GM08714 (cell line): ENCODE results near the gene SSR1.

Experiments used
- H3K4me3 ChIP-seq: fragments of 200-500 bp; sonication (Bioruptor generic); 2 replicates; pipeline ENCODE4 v1.5.1; 2014; ENCODE audit warnings: mild to moderate bottlenecking, low read length, inconsistent platforms
- ZNF274 ChIP-seq: IDR thresholded peaks from 2 replicates; pipeline ENCODE4 v1.6.1; 2012; ENCODE audit warnings: mild to moderate bottlenecking, low read depth, low read length

SSR1 gene

DNA sequence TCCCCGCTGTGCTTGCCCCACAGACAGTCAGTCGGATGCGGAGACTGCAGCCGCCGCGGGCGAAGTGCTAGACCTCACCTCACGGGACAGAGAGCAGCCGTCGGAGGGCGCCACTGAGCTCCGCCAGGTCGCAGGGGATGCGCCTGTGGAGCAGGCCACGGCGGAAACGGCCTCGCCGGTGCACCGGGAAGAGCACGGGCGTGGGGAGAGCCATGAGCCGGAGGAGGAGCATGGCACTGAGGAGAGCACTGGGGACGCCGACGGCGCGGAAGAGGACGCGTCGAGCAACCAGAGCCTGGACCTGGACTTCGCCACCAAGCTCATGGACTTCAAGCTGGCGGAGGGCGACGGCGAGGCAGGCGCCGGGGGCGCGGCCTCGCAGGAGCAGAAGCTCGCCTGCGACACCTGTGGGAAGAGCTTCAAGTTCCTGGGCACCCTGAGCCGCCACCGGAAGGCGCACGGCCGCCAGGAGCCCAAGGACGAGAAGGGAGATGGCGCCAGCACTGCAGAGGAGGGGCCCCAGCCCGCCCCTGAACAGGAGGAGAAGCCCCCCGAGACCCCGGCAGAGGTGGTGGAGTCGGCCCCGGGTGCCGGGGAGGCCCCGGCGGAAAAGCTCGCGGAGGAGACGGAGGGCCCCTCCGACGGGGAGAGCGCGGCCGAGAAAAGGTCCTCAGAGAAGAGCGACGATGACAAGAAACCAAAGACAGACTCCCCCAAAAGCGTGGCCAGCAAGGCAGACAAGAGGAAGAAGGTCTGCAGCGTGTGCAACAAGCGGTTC is 66.4 kb downstream of the SSR1 start:
- TF ChIP-seq ZNF274 = no peak
- no peak overlapping the region for H3K4me3 ChIP-seq

- TF ChIP-seq ZNF274 = no peak
- H3K4me3 ChIP-seq = no peak overlapping the region
Observed at GRCh38 chr6:7245668-7246393, 67.2 kb downstream of the SSR1 start.

DNA sequence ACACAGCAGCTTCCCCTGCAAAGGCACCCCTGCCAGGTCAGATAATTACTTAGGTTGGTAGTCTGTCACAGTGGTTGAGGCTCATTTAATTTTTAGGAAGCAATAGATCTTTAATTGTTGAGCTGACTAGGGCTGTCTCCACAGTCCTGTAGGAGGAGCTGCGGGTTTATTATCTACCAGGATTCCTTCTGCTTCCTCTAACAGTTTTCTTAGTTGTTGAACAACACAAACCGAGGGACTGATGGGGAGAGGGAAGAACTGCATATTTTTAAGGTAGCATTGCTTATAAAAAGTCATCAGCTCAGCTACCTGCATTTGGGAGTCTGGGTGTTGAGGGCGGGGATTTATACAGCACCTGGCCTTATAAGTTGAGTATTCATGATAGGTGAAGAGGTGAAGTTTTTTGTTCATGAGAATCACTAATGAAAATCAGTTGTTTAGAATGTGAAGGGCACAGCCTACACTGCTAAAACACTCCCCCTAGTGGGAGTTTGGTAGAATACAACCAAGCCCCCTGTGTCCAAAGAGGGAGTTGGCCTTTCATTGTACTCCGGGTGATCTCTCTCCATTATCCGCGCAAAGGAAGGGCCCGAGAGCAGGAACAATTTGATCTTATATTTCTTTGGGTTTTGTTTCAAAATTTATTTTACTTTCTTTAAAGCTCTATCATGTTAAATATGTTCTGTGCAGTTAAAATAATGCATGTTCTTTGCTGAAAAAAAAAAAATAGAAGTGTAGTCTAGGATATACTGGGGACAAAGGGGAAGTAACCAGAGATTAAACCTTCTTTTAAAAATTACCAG is 69.6 kb downstream of the SSR1 start:
- H3K4me3 ChIP-seq = no peak overlapping the region

GRCh38 chr6:7242835-7243178 is 70.2 kb downstream of the SSR1 start:
- TF ChIP-seq ZNF274 = no peak
- no peak overlapping the region for H3K4me3 ChIP-seq

More for the DNA sequence above, 69.6 kb downstream of the SSR1 start:
- no peak for TF ChIP-seq ZNF274

DNA sequence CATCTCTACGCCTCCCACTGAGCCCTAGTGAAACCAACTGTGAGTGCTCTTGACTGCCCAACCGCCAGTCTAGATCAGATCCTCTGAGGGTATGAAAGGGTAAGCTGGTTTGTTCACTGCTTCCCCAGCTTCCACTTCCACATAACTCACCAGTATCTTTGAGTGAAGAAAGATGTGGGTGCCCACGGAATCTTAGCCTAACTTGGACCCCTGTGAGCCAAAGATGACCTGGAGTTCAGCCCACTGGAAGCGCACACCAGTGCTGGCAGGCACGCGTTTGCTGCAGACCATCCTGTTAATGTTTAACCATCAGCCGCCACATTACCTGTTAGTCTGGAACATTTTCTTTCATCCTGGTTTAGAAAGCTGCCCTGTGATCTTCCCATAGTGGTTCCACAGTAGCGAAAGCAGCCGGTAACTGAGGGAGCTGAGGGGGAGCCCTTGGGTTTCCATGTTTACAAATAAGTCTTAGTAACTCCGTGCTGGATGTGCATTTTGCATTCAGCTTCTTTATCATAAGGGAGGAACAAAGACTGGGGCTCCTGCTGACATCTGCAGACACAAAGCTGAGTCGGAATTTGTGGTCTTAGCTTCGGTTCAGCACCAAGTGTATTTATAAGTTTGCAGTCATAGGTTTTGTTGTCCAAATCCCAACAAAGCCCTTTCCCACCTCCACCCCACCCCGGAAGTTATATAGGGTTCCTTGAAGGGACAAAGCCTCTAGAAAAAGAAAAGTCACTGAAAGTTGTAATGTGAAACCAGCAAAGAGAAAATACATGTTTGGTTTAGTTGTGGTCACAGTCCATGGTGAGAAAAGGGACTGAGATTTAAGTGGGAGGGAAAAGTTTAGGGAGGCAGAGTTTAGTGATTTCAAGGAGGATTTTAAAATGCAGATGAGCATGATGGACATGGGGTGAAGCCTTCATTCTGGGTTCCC is 71.0 kb downstream of the SSR1 start:
- no peak for TF ChIP-seq ZNF274

DNA sequence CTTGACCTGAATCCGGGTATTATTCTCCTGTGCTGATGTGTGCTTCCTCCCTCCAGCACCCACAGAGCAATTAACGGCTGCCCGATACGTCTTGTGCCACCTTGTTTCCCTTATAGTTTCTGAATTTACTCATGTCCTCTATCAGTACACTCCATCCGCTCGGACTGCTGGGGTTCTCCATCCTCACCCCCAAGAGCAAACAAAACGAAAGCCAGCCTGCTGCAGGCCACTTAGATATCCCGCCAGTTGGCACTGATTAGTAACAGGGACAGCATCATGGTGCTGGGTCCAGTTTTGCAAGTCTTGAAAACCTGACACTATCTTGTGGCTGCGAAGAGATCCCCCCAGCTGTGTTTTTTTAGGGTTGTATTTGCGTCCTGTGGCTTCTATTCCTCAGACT is 71.8 kb downstream of the SSR1 start:
- no peak for TF ChIP-seq ZNF274
- no peak overlapping the region for H3K4me3 ChIP-seq

More for the DNA sequence above, 71.0 kb downstream of the SSR1 start:
- no peak overlapping the region for H3K4me3 ChIP-seq

DNA sequence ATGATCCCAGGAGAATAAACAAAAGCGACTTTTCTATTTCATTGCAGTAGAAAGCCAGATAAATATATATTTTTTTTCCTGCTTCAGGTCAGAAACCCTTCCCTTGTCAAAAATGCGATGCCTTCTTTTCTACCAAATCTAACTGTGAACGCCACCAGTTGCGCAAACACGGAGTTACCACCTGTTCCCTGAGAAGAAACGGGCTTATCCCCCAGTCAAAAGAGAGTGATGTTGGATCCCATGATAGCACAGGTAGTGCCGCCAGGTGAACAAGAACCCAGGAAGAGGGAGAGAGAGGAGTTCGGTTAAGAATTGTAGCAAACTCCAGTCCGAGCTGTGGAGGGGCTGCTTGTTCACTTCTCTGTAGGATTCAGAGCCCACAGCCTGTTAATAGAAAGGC is 72.6 kb downstream of the SSR1 start:
- H3K4me3 ChIP-seq = no peak overlapping the region
- TF ChIP-seq ZNF274 = no peak

GRCh38 chr6:7239590-7239948 is 73.4 kb downstream of the SSR1 start:
- no peak for TF ChIP-seq ZNF274
- no peak overlapping the region for H3K4me3 ChIP-seq

DNA sequence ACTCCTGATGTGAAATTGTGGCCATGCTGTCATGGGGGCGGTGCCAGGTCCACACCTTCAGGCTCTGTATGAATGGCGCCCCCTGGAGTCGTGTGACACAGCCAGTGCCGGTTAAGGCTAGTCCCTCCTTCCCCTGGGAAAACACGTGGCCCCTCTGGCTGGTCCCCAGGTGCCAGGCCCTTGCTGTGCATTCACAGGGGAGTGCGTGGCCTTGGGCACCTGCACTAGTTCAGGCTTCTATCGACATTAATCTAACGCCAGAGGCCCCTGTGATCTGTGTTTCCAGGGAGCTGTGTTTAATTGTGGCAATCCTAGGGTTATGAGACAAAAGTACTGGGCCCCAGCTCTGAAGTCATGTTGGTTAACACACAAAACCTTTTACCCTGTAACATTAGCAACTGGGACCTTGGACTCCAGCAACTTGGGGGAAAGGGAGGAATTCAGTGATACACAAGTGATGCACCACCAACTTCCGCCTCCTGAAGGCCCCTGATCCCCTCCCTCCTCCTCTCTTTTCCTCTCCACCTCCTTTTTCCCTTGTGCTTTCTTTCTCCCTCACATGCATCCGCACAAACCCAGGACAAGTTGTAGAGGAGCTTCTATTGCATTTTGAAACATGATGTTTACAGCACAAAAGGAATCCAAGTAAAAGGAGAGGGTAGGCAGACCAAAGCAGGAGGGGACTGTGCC is 74.0 kb downstream of the SSR1 start:
- no peak for TF ChIP-seq ZNF274
- no peak overlapping the region for H3K4me3 ChIP-seq

DNA sequence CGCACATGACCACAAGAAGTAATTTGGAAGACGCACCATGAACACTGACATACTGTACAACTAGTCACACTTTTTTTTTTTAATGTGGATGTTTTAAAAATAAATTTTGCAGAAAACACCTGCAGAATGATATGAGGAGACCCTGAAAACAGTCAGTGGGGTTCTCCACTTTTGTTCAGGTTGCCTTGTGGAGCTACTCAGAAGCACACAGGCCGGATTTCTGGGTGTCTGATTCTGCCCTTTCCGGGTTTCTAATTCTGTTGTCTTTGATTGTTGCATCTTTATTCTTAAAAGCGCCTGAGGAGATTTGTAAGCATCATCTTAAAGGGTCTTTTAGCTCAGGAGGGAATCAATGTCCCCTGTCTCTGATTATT is 74.5 kb downstream of the SSR1 start:
- TF ChIP-seq ZNF274 = no peak
- no peak overlapping the region for H3K4me3 ChIP-seq

DNA sequence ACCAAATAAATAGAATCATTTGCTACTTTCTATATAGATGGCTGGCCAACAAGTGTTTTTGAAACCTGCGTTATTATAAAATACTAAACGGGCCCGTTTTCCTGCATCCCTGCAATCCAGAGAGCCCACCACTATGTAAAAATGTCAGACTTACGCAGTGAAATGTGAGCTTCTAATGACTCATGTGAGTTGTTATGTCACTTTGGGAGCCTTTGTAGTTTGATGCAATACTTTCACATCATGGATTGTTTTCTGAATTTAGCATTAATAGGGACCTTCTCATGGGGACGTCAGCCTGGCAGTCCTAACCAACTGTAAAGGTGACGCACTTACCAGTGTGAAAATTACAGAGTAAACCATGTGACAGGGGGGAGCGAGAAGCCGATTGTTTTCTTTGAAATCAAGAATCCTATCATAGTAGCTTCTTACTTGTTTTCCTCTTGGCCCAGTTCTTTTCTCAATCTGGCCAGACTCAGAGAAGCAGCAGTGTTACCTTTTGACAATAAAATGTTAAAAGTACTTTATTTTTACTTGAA is 75.3 kb downstream of the SSR1 start:
- TF ChIP-seq ZNF274 = no peak
- H3K4me3 ChIP-seq = no peak overlapping the region

DNA sequence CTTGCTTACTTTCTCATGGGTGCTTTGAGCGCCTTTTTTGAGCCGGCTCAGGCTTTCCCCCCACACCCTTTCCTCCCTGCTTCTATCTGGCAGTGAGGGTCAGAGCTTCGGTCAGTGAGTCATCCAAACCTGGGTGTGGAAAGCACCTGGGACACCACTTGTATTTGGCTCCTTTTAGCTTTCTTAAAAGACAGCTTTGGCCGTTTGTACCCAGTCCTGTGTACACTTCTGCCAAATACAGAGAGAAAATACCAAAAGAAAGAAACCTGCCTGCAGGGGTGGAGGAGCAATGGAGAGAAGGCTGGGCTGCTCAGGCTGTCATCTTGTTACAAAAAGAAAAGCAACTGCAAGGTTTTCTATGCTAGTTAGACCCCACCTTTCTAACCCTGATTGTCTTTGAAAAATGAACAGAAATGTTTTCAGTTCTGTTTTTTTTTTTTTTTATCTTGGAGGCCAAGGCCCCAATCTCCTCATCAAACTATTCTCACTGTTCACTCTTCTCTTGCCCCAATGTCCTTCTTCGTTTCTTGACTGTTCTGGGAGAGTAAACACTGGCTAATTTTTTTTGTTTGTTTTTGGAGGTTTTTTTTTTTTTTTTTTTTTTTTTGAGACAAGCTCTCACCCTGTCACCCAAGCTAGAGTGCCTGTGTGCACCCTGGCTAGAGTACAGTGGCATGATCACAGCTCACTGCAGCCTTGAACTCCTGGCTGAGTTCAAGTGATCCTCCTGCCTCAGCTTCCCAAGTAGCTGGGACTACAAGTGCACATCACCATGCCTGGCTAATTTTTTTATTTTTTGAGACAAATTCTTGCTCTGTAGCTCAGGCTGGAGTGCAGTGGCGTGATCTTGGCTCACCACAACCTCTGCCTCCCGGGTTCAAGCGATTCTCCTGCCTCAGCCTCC is 76.4 kb downstream of the SSR1 start:
- no peak overlapping the region for H3K4me3 ChIP-seq
- no peak for TF ChIP-seq ZNF274
